AG08395 (cell line): ENCODE data around the gene OR10AD1.
"Not testable (repeated sequence)": the region's sequence is repeated elsewhere in the genome, so short reads cannot be mapped to it uniquely, and the experiment has no call there.

Experiments used
- DNase-seq: peaks from one replicate; pipeline ENCODE4 v3.0.0; 2012; ENCODE audit warnings: mixed read lengths, low spot score

Gene OR10AD1

DNA sequence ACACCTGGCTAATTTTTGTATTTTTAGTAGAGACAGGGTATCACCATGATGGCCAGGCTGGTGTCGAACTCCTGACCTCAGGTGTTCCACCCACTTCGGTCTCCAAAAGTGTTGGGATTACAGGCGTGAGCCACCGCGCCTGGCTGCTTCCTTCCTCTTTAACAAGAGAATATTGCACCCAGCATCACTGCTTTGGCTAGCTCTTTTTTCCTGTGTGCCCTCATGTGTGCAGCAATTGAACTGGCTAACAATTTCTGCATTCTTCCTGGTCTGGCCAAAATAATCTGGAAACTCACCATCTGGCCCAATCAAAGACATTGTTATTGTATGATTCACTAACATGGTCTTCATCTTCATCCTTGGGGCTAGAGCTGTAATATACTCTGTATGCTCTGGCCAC lies 43.0 kb downstream of the OR10AD1 start:
- no peak for DNase-seq

DNA sequence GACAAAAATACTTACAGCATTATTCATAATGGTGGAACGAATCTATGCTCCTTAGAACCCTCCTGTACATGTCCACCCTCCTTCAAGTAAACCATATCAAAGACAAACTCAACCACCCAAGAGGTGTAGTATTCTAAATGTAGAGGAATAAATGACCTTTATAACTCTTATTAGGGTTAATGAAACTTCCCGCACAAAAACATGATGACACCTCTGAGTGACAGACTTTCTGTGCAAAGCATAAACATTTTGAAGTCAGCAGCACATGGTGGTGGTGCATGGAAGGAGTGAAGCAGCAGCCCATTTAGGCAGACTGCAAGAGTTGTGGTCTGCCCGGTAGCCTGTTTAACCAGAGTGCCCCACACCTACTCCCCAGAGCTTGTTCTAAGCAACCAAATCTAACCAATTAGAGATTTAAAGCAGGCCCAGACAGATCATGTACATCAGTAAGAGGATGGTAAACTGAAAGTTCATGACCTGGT lies 45.2 kb downstream of the OR10AD1 start:
- no peak for DNase-seq

DNA sequence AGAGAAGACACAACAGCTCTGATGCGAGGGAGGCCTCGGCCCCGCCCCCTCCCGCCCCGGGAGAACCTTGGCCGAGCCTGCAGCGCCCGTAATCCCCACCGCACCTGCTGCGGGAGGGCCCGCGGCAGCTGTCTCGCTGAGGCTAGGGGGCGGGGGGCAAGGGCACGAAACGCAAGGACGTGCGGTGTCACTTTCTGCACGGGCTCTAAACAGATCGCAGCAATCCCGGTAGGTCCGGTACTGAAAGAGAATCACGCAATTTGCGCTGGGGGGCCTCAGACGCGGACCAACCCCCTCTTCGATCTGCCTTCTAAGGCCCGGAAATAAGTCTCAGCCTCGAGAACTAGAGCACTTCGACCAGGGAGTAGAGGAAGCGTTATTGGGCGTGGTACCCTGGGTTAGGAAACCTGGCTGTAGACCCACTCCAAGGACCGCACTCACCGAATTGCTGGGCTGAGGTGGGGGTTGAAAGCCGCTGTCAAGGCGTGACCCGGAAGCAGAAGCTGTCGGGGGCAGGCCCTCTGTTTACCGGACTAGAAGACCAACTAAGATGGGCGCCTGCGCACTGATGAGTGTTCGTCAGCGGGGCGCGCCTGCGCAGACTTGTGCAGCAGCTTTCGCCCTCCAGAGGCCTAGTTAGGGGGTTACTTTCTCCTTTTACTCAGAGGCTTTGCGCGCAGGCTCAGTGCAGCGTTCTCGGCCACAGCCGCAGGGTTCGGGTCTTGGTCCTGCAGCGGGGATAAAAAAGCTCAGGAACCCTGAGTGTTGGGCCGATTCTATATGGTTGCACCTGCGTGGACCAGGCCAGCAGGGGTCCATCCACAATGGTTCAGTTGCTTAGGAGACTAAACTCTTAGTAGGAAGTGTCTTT lies 45.8 kb downstream of the OR10AD1 start, which contains the start of gene ASB8:
Gene ASB8 (minus strand): TSS at position 498 of the 871 bp plus-strand sequence. CDS start 4,019 bp downstream, outside the sequence.
- peak; percentile 99 for DNase-seq

DNA sequence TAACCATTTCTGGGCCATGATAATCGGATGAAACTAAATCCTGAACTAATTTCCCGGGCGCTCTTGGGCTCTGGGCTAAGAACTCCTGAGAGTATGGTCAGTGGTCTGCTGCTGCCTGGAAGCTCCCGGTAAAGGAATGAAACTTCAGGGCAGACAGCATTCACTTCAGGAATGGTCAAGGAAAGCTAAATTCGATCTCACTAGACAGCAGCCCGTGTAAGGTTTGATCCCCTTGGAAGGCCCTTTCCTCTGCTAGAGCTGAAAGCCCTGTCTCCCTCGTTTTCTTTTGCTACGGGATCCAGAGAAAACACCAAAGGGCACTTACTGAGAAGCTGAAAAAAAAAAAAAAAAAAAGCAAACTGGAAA lies 46.5 kb downstream of the OR10AD1 start:
- DNase-seq = no peak

DNA sequence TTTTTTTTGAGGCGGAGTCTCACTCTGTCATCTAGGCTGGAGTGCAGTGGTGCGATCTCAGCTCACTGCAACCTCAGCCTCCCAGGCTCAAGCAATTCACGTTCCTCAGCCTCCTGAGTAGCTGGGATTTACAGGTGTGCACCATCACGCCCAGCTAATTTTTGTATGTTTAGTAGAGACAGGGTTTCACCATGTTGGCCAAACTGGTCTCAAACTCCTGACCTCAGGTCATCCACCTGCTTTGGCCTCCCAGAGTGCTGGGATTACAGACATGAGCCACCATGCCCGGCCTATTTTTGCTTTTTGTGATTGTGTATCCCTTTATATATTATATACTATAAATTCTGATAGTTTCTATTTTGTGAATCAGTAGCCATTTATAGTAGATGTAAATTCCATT lies 47.3 kb downstream of the OR10AD1 start:
- not testable (repeated sequence) for DNase-seq
